Gastrocnemius medialis (tissue), 4 donors: Measurements from ENCODE around the gene VMP1. TPM values are rescaled to one million over a fixed set of nuclear protein-coding genes. Genes with fewer than 3 reads are reported as not detected.

Experiments
- ATAC-seq, 2 donors: fragments of 150-250 bp; one replicate each; pipeline ENCODE4 v1.9.1; 2016
- DNase-seq, 2 donors: peaks; one replicate each; pipeline ENCODE4 v3.0.0-alpha.2; 2019
- H3K27ac ChIP-seq, 4 donors: fragments of 200-600 bp; sonication (generic); 1 replicate in 1 of 4; 2 replicates in 3 of 4; pipeline ENCODE4 v1.5.1; 2016 to 2018; ENCODE audit warnings: mild to moderate bottlenecking in 2 of 4, moderate library complexity in 1 of 4
- H3K27me3 ChIP-seq, 3 donors: fragments of 200-600 bp; sonication (generic) in 2 of 3; 1 replicate in 1 of 3; 2 replicates in 2 of 3; pipeline versions ENCODE4 v1.5.1 to v1.6.0; 2016 to 2019; ENCODE audit warnings: mild to moderate bottlenecking in 1 of 3, moderate library complexity in 1 of 3
- H3K36me3 ChIP-seq, 2 donors: fragments of 200-600 bp; sonication (generic) in 1 of 2; one replicate each; pipeline ENCODE4 v1.5.1; 2017 to 2018
- H3K4me1 ChIP-seq, 2 donors: fragments of 200-600 bp; sonication (generic) in 1 of 2; one replicate each; pipeline ENCODE4 v1.5.1; 2016 to 2017; ENCODE audit warnings: mild to moderate bottlenecking in 2 of 2
- H3K4me3 ChIP-seq, 4 donors: fragments of 200-600 bp; sonication (generic) in 3 of 4; 1 replicate in 1 of 4; 2 replicates in 3 of 4; pipeline ENCODE4 v1.5.1; 2016 to 2019; ENCODE audit warnings: mild to moderate bottlenecking in 2 of 4
- H3K9me3 ChIP-seq, 3 donors: fragments of 200-600 bp; sonication (generic) in 2 of 3; 1 replicate in 1 of 3; 2 replicates in 2 of 3; pipeline ENCODE4 v1.5.1; 2016 to 2019
- POLR2A ChIP-seq, 2 donors: fragments of 450-650 bp; IDR thresholded peaks; one replicate each; pipeline ENCODE4 v1.6.1; 2017; ENCODE audit warnings: antibody characterized with exemption in 2 of 2, mild to moderate bottlenecking in 2 of 2, moderate library complexity in 2 of 2
- in situ Hi-C, 4 donors: fragments of 200-750 bp; cut with MboI; loops; one replicate each; pipeline versions ENCODE4 v1.15.0 to v1.8.0; 2017; ENCODE audit warnings: low sequenced_read_pairs in 4 of 4
- intact Hi-C: fragments of 100-400 bp; cut with DNase I; formaldehyde crosslinking; loops from one replicate; pipeline ENCODE4 v1.15.1; 2023; ENCODE audit warnings: low total_unique reads
- total RNA-seq, 4 donors: library from RNA; depleted of rRNA; stranded (reverse); fragments of >200 nt; gene quantifications; one replicate each; pipeline versions ENCODE4 v1.1.0 to v1.2.3, GENCODE V29; 2016
- TF ChIP-seq, protein P1 (sequence below), 5 experiments: fragments of 450-650 bp in 3 of 5; fragments of 200-600 bp in 2 of 5; sonication (generic) in 2 of 5; IDR thresholded peaks in 4 of 5; conservative IDR thresholded peaks in 1 of 5; 1 replicate in 4 of 5; 2 replicates in 1 of 5; pipeline ENCODE4 v1.5.1; 2016 to 2019; ENCODE audit warnings: antibody characterized with exemption in 5 of 5, mild to moderate bottlenecking in 3 of 5, moderate library complexity in 3 of 5

The VMP1 gene
- total RNA-seq, 4 donors from 2014 or later, result 39.2 to 55.0 (median 48.4) TPM

GRCh38 chr17:59737324-59737723 lies 29.9 kb downstream of the VMP1 start:
- no peak for DNase-seq
- TF ChIP-seq, protein P1, sequence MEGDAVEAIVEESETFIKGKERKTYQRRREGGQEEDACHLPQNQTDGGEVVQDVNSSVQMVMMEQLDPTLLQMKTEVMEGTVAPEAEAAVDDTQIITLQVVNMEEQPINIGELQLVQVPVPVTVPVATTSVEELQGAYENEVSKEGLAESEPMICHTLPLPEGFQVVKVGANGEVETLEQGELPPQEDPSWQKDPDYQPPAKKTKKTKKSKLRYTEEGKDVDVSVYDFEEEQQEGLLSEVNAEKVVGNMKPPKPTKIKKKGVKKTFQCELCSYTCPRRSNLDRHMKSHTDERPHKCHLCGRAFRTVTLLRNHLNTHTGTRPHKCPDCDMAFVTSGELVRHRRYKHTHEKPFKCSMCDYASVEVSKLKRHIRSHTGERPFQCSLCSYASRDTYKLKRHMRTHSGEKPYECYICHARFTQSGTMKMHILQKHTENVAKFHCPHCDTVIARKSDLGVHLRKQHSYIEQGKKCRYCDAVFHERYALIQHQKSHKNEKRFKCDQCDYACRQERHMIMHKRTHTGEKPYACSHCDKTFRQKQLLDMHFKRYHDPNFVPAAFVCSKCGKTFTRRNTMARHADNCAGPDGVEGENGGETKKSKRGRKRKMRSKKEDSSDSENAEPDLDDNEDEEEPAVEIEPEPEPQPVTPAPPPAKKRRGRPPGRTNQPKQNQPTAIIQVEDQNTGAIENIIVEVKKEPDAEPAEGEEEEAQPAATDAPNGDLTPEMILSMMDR (IDR thresholded peaks at IDR 0.05 in 4 of 5, conservative IDR thresholded peaks at IDR 0.05 in 1 of 5), result no peak
- no peak for TF ChIP-seq POLR2A (IDR thresholded peaks at IDR 0.05)
- ATAC-seq, result no peak
- no peak overlapping the region for H3K4me3 ChIP-seq
- in situ Hi-C loops (no loop called here), intact Hi-C loops (no loop called here)
- H3K27me3 ChIP-seq, result no peaks in the 10 kb centered on the region
- no peaks in the 10 kb centered on the region for H3K9me3 ChIP-seq
- H3K36me3 ChIP-seq, result peaks cover 0 to 65% of the 10 kb centered on the region in 2 donors
- H3K4me1 ChIP-seq, result no peaks in the 10 kb centered on the region
- H3K27ac ChIP-seq, result no peak overlapping the region

DNA sequence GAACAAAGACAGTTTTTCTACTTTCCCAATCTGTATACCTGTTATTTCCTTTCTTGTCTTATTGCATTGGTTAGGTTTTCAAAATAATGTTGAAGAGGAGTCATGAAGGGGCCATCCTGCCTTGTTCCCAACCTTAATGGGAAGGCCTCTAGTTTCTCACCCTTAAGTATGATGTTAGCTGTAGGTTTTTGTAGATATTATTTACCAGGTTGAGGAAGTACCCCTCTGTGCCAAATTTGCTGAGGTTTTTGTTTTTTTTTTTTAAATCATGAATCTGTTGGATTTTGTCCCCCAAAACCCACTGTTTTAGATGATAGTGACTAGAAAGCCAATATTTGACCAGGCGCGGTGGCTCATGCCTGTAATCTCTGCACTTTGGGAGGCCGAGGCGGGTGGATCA lies 36.4 kb downstream of the VMP1 start:
- intact Hi-C loops (no loop called here), in situ Hi-C loops (no loop called here)
- Histone ChIP-seq H3K4me3 (no peak overlapping the region), H3K4me1 (no peaks in the 10 kb centered on the region), H3K27me3 (no peaks in the 10 kb centered on the region), H3K27ac (no peak overlapping the region), H3K36me3 (peaks cover 0 to 31% of the 10 kb centered on the region in 2 donors), H3K9me3 (no peaks in the 10 kb centered on the region)
- no peak for DNase-seq
- no peak for TF ChIP-seq POLR2A (IDR thresholded peaks at IDR 0.05)
- TF ChIP-seq, protein P1 (IDR thresholded peaks at IDR 0.05 in 4 of 5, conservative IDR thresholded peaks at IDR 0.05 in 1 of 5), result no peak
- ATAC-seq, result no peak

DNA sequence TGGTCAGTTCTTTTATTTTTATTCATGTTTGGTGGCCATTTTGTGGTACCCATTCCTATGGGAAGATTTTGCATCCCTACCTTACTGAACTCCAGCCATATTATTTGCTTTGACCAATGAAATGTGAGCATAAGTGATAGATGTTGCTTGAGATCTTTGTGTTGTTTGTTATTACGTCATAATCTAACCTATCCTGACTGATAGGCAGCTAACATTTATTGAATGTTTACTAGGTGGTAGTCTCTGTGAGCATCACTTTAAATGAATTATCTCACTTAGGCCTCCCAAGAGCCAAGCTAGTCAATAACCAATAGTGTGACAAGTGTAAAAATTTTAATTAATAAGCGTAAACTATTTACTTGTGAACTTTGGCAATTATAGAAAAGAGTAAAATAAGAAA lies 37.6 kb downstream of the VMP1 start:
- H3K27me3 ChIP-seq, result no peaks in the 10 kb centered on the region
- H3K36me3 ChIP-seq, result peaks cover 0 to 25% of the 10 kb centered on the region in 2 donors
- no peak overlapping the region for H3K27ac ChIP-seq
- H3K4me1 ChIP-seq, result no peaks in the 10 kb centered on the region
- no peak for DNase-seq
- no peak for ATAC-seq
- TF ChIP-seq, protein P1 (IDR thresholded peaks at IDR 0.05 in 4 of 5, conservative IDR thresholded peaks at IDR 0.05 in 1 of 5), result no peak
- no peak for TF ChIP-seq POLR2A (IDR thresholded peaks at IDR 0.05)
- intact Hi-C loops, result no loop called here
- H3K4me3 ChIP-seq, result no peak overlapping the region
- no peaks in the 10 kb centered on the region for H3K9me3 ChIP-seq
- in situ Hi-C loops, result no loop called here

DNA sequence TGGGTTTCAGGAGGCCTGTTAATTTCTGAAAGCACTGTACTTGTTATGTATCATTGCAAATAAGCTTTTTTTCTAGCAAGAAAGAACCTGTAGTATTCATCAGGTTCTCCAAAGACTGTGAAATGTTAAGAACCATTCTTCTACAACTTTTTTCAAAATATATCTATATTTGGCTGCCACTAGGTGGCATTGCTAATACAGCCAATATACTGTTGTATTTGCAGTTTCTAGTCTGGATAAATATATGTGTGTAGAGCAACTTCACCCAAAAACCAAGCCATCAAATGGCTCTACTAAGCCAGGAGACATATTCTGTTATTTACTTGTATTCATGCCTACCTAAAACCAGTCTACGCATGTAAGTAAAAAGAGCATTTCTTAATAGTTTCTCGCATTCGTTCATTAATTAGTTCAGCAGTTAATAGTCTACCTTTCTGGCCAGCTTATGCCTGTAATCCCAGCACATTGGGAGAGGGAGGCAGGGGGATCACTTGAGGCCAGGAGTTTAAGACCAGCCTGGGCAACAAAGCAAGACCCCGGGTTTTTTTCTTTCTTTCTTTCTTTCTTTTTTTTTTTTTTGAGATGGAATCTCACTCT lies 39.5 kb downstream of the VMP1 start:
- no peak for TF ChIP-seq POLR2A (IDR thresholded peaks at IDR 0.05)
- TF ChIP-seq, protein P1 (IDR thresholded peaks at IDR 0.05 in 4 of 5, conservative IDR thresholded peaks at IDR 0.05 in 1 of 5), result peak; percentile 31 to 59 (median 43)
- no peak for DNase-seq
- Histone ChIP-seq H3K4me1 (no peaks in the 10 kb centered on the region), H3K27me3 (no peaks in the 10 kb centered on the region), H3K4me3 (no peak overlapping the region), H3K27ac (no peak overlapping the region), H3K36me3 (peaks cover 0 to 13% of the 10 kb centered on the region in 2 donors), H3K9me3 (no peaks in the 10 kb centered on the region)
- intact Hi-C loops (no loop called here), in situ Hi-C loops (no loop called here)
- peak in 1 of 2 donors; percentile 36 for ATAC-seq

DNA sequence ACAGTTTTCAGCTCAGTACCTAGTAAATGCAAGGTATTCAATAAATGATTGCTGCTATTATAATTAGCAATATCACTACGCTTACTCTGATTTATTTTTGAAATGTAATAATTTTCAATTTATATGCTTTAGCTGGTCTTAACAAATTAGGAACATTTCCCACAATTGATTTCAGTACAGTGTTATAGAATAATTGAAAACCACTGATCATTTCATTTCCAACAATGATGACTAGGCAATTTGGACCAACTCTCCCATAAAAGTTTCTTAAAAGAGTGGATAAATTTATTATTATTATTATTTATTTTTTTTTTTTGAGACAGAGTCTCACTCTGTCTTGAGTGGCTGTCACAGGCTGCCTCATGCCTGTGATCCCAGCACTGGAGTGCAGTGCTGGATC lies 41.1 kb downstream of the VMP1 start:
- Histone ChIP-seq H3K27ac (peak overlapping the region in 1 of 4 donors; percentile 24), H3K4me1 (peaks cover 0 to 5% of the 10 kb centered on the region in 2 donors), H3K36me3 (no peaks in the 10 kb centered on the region), H3K27me3 (no peaks in the 10 kb centered on the region), H3K9me3 (no peaks in the 10 kb centered on the region), H3K4me3 (no peak overlapping the region)
- in situ Hi-C loops, result no loop called here
- no peak for DNase-seq
- TF ChIP-seq POLR2A (IDR thresholded peaks at IDR 0.05), result no peak
- TF ChIP-seq, protein P1 (IDR thresholded peaks at IDR 0.05 in 4 of 5, conservative IDR thresholded peaks at IDR 0.05 in 1 of 5), result no peak
- intact Hi-C loops, result no loop called here
- ATAC-seq, result no peak
